ENCODE results near the gene MED13L.

GRCh38 chr12:115944837-115945490 is 332.5 kb downstream of the MED13L start:
- TF ChIP-seq CTCF (IDR thresholded peaks at IDR 0.05; ENCODE audit: extremely low read depth in 1 of 2, insufficient read depth in 1 of 2, low read depth in 1 of 2, low read length in 2 of 2) (no peak), MAX (IDR thresholded peaks at IDR 0.05; ENCODE audit: insufficient read depth, insufficient read length) (no peak), EZH2 (IDR thresholded peaks at IDR 0.05; ENCODE audit: borderline replicate concordance, low read depth, low read length, severe bottlenecking) (no peak), POLR2AphosphoS5 (IDR thresholded peaks at IDR 0.05; ENCODE audit: insufficient read depth, low read depth, low read length) (no peak), POLR2A (IDR thresholded peaks at IDR 0.05; ENCODE audit: low read depth, low read length) (no peak)
